OCI-M1 (cell line): ENCODE measurements around the gene IDUA.

Source experiments
- DNase-seq: peaks from one replicate; lab custom pipeline; 2025; lab: John Stamatoyannopoulos, UW

The IDUA gene

GRCh38 chr4:1031956-1032795, 45.3 kb downstream of the IDUA start:
- no peak for DNase-seq

GRCh38 chr4:1032861-1033260, 46.0 kb downstream of the IDUA start:
- DNase-seq, result no peak

GRCh38 chr4:1033840-1034551, 47.2 kb downstream of the IDUA start:
- no peak for DNase-seq

- no peak for DNase-seq
Measured at GRCh38 chr4:1035510-1035909, 48.7 kb downstream of the IDUA start.

GRCh38 chr4:1036095-1036494, 49.3 kb downstream of the IDUA start:
- no peak for DNase-seq

GRCh38 chr4:1036976-1037810, 50.3 kb downstream of the IDUA start:
- DNase-seq, result no peak

- no peak for DNase-seq
Measured at GRCh38 chr4:1038948-1039492, 52.2 kb downstream of the IDUA start.

- DNase-seq, result peak; percentile 25
Measured at GRCh38 chr4:1039493-1040343, 52.9 kb downstream of the IDUA start.

- DNase-seq, result no peak
Measured at GRCh38 chr4:1040344-1041146, 53.7 kb downstream of the IDUA start.

- no peak for DNase-seq
Measured at GRCh38 chr4:1041147-1041935, 54.5 kb downstream of the IDUA start.

- DNase-seq, result no peak
Measured at GRCh38 chr4:1041936-1042330, 55.1 kb downstream of the IDUA start.

- DNase-seq, result no peak
Measured at GRCh38 chr4:1042352-1043055, 55.7 kb downstream of the IDUA start.

GRCh38 chr4:1043162-1043561, 56.3 kb downstream of the IDUA start:
- DNase-seq, result no peak

GRCh38 chr4:1043651-1044468, 57.0 kb downstream of the IDUA start:
- peak; percentile 84 for DNase-seq

- DNase-seq, result no peak
Measured at GRCh38 chr4:1044469-1045192, 57.8 kb downstream of the IDUA start.

- no peak for DNase-seq
Measured at GRCh38 chr4:1045193-1045594, 58.4 kb downstream of the IDUA start.

GRCh38 chr4:1045595-1046201, 58.9 kb downstream of the IDUA start:
- DNase-seq, result no peak
